GM12878 (cell line): ENCODE measurements around the gene LRP1B. TPM values are rescaled to one million over a fixed set of nuclear protein-coding genes. Genes with fewer than 3 reads are reported as not detected.

Source experiments
- ATAC-seq: fragments of 200-7000 bp; cut with Tn5 transposase; 3 replicates; pipeline ENCODE4 v1.9.1; 2020; ENCODE audit warnings: mild to moderate bottlenecking, moderate library complexity
- BruUV-seq: library from RNA; stranded (reverse); fragments of 400-500 nt; replicated peaks from 2 replicates; lab custom pipeline; 2021; lab: Mats Ljungman, UMichigan
- CTCF ChIA-PET: fragments of 300-600 bp; sonication (Branson Sonifier 250); formaldehyde crosslinking; extraction: SDS; loops from one replicate; lab custom pipeline; 2021; ENCODE audit warnings: inconsistent platforms; lab: Yijun Ruan, JAX
- POLR2A ChIA-PET: fragments of 350-600 bp; formaldehyde crosslinking; extraction: SDS; loops from one replicate; lab custom pipeline; 2021; ENCODE audit warnings: inconsistent platforms; lab: Charles Lee
- RAD21 ChIA-PET: fragments of 300-600 bp; sonication (Branson Sonifier 250); formaldehyde crosslinking; loops from one replicate; lab custom pipeline; 2023; ENCODE audit warnings: antibody characterized with exemption; ENCODE audit not compliant: unreplicated experiment; lab: Charles Lee
- SMC1A ChIA-PET: fragments of 300-600 bp; sonication (Branson Sonifier 250); formaldehyde crosslinking; loops from one replicate; lab custom pipeline; 2023; ENCODE audit not compliant: unreplicated experiment, uncharacterized antibody; lab: Charles Lee
- DNase-seq: peaks from one replicate; pipeline ENCODE4 v3.0.0-alpha.2; 2011; ENCODE audit warnings: low read depth, low spot score
- FAIRE-seq: peaks from 3 replicates; lab custom pipeline; 2011; peaks lifted over from hg19 to GRCh38; lab: Jason Lieb, UNC
- H2AFZ ChIP-seq: 2 replicates; pipeline ENCODE4 v1.6.0; 2011; ENCODE audit warnings: low read depth, low read length, control low read depth; ENCODE audit not compliant: control insufficient read depth
- H3K27ac ChIP-seq: 2 replicates; pipeline ENCODE4 v1.5.1; 2011; ENCODE audit warnings: control low read depth; ENCODE audit not compliant: control insufficient read depth, insufficient read depth
- H3K27me3 ChIP-seq, 2 experiments: replicated peaks in 1 of 2; 2 replicates each; pipeline versions ENCODE4 v1.6.0 to v1.6.1; 2011; ENCODE audit warnings: low read length in 1 of 2; ENCODE audit not compliant: control insufficient read depth in 2 of 2, insufficient read depth in 2 of 2
- H3K36me3 ChIP-seq, 2 experiments: 2 replicates each; pipeline ENCODE4 v1.5.1; 2011; ENCODE audit warnings: low read length in 1 of 2; ENCODE audit not compliant: control insufficient read depth in 2 of 2, insufficient read depth in 2 of 2
- H3K4me1 ChIP-seq: 2 replicates; pipeline ENCODE4 v1.6.1; 2011; ENCODE audit warnings: mild to moderate bottlenecking, low read length, moderate library complexity, mixed read lengths; ENCODE audit not compliant: control insufficient read depth, insufficient read depth
- H3K4me2 ChIP-seq: 2 replicates; pipeline ENCODE4 v1.6.0; 2011; ENCODE audit warnings: control low read depth; ENCODE audit not compliant: control insufficient read depth, insufficient read depth
- H3K4me3 ChIP-seq: fragments of 200-600 bp; sonication (generic); 2 replicates; pipeline ENCODE4 v1.5.1; 2016
- H3K79me2 ChIP-seq: 2 replicates; pipeline ENCODE4 v1.6.0; 2011; ENCODE audit warnings: low read length; ENCODE audit not compliant: control insufficient read depth, insufficient read depth
- H3K9ac ChIP-seq: 2 replicates; pipeline ENCODE4 v1.8.0; 2011; ENCODE audit warnings: low read length, control low read depth, mixed read lengths; ENCODE audit not compliant: control insufficient read depth, insufficient read depth
- H3K9me3 ChIP-seq: replicated peaks from 3 replicates; pipeline ENCODE4 v1.5.1; 2011; ENCODE audit warnings: mild to moderate bottlenecking, low read length; ENCODE audit not compliant: control insufficient read depth, insufficient read depth
- H4K20me1 ChIP-seq: 2 replicates; pipeline ENCODE4 v1.6.0; 2011; ENCODE audit not compliant: control insufficient read depth, insufficient read depth
- CHD1 ChIP-seq: IDR thresholded peaks from 2 replicates; pipeline ENCODE4 v1.6.1; 2012; ENCODE audit warnings: low read depth, low read length, improper control_type of control experiment
- HCFC1 ChIP-seq: fragments of 150-350 bp; IDR thresholded peaks from 2 replicates; pipeline ENCODE4 v1.6.1; 2014; ENCODE audit warnings: low read length
- KAT2A ChIP-seq: conservative IDR thresholded peaks from 2 replicates; pipeline ENCODE4 v1.6.1; 2011; ENCODE audit warnings: low read depth, low read length; ENCODE audit not compliant: control insufficient read depth
- MTA2 ChIP-seq: fragments of 450-650 bp; IDR thresholded peaks from 2 replicates; pipeline ENCODE4 v1.6.1; 2016; ENCODE audit warnings: low read depth, mild to moderate bottlenecking, moderate library complexity
- NBN ChIP-seq: fragments of 450-650 bp; IDR thresholded peaks from 2 replicates; pipeline ENCODE4 v1.6.1; 2016
- NKRF ChIP-seq: fragments of 450-650 bp; conservative IDR thresholded peaks from 2 replicates; pipeline ENCODE4 v1.6.1; 2017; ENCODE audit warnings: mild to moderate bottlenecking, moderate library complexity
- PKNOX1 ChIP-seq: fragments of 450-650 bp; IDR thresholded peaks from 2 replicates; pipeline ENCODE4 v1.6.1; 2016; ENCODE audit warnings: mild to moderate bottlenecking
- RB1 ChIP-seq: fragments of 450-650 bp; formaldehyde crosslinking; IDR thresholded peaks from 2 replicates; pipeline ENCODE4 v1.6.1; 2017; ENCODE audit warnings: mild to moderate bottlenecking, borderline replicate concordance
- RUNX3 ChIP-seq: IDR thresholded peaks from 2 replicates; pipeline ENCODE4 v1.6.1; 2012; ENCODE audit warnings: low read length, inconsistent platforms
- SMAD5 ChIP-seq: IDR thresholded peaks from 2 replicates; pipeline ENCODE4 v1.6.1; 2016; ENCODE audit warnings: antibody characterized with exemption, low read depth
- SREBF2 ChIP-seq: IDR thresholded peaks from 2 replicates; pipeline ENCODE4 v1.6.1; 2012; ENCODE audit warnings: mild to moderate bottlenecking, low read length
- USF2 ChIP-seq: IDR thresholded peaks from 2 replicates; pipeline ENCODE4 v1.6.1; 2011; ENCODE audit warnings: low read depth, low read length, improper control_type of control experiment, borderline replicate concordance
- ZNF207 ChIP-seq: fragments of 450-650 bp; IDR thresholded peaks from 2 replicates; pipeline ENCODE4 v1.6.1; 2014; ENCODE audit warnings: antibody characterized with exemption, mild to moderate bottlenecking, borderline replicate concordance
- WGBS: methylation state at CpG from one replicate; pipeline ENCODE4 v1.1.6; 2016; ENCODE audit warnings: low lambda C conversion rate; ENCODE audit not compliant: insufficient replicate concordance, insufficient coverage; ENCODE audit errors: missing lambda C conversion rate; 5-methylcytosine and 5-hydroxymethylcytosine counted together
- in situ Hi-C: fragments of 300-500 bp; cut with MboI; formaldehyde crosslinking; loops from 9 replicates; pipeline ENCODE4 v1.14.3; 2018; ENCODE audit warnings: mixed read lengths
- intact Hi-C: fragments of 100-400 bp; cut with micrococcal nuclease; formaldehyde crosslinking; loops from one replicate; pipeline ENCODE4 v1.14.2; 2022; ENCODE audit not compliant: unreplicated experiment
- polyA plus RNA-seq, 11 experiments: library from polyadenylated mRNA; depleted of rRNA in 4 of 11; unstranded in 6 of 11; stranded (reverse) in 5 of 11; fragments of >200 nt; fragmentation: Nextera tagmentation in 4 of 11; fragmentation: Illumina TruSeq in 1 of 11; extraction: Ambion mirVana in 4 of 11; extraction: Trizol in 1 of 11; gene quantifications; 1 replicate in 1 of 11; 2 replicates in 10 of 11; pipeline versions ENCODE4 v1.2.1 to v1.2.3, GENCODE V29; 2011 to 2016; ENCODE audit warnings: inconsistent platforms in 2 of 11, missing spikeins in 2 of 11, low read depth in 1 of 11
- total RNA-seq, 4 experiments: library from RNA; depleted of rRNA in 3 of 4; stranded (reverse); fragments of >200 nt in 3 of 4; fragmentation: Illumina TruSeq in 1 of 4; extraction: Trizol in 1 of 4; gene quantifications; 2 replicates each; pipeline versions ENCODE4 v1.2.1 to v1.2.3, GENCODE V29; 2013 to 2021

The LRP1B gene
- total and polyA plus RNA-seq, 10 of the 15 experiments (the other 5 are each of a cell fraction or from before 2014, with no cell fraction given): under 0.01 to 0.06 (median 0.03) TPM; not detected in 5

GRCh38 chr2:141458351-141458750 lies 672.5 kb downstream of the LRP1B start:
- SMC1A ChIA-PET: no interaction called here
- 20% methylated on average over 7 of the region's 7 CpGs for WGBS
- Histone ChIP-seq H3K4me3 (no peak overlapping the region), H2AFZ (no peak overlapping the region), H3K27me3 (no peaks in the 10 kb centered on the region), H3K4me2 (no peak overlapping the region), H3K9me3 (no peaks in the 10 kb centered on the region), H3K9ac (no peak overlapping the region), H3K79me2 (no peaks in the 10 kb centered on the region), H4K20me1 (no peaks in the 10 kb centered on the region), H3K36me3 (no peaks in the 10 kb centered on the region), H3K27ac (no peak overlapping the region), H3K4me1 (no peaks in the 10 kb centered on the region)
- CTCF ChIA-PET: no interaction called here
- intact Hi-C loops (no loop called here), in situ Hi-C loops (no loop called here)
- no peak for TF ChIP-seq SREBF2
- no peak for TF ChIP-seq SMAD5
- no peak for TF ChIP-seq NBN
- TF ChIP-seq HCFC1: no peak
- RAD21 ChIA-PET: no interaction called here
- ATAC-seq (no peak), FAIRE-seq (no peak), DNase-seq (no peak)
- POLR2A ChIA-PET: no interaction called here
- BruUV-seq: no TSS peak

GRCh38 chr2:141455877-141456276 lies 674.9 kb downstream of the LRP1B start:
- H3K9ac ChIP-seq: no peak overlapping the region
- CTCF ChIA-PET: no interaction called here
- in situ Hi-C loops: no loop called here
- TF ChIP-seq RUNX3 (no peak), USF2 (no peak), RB1 (no peak), CHD1 (no peak), ZNF207 (no peak), KAT2A (no peak), NKRF (no peak), MTA2 (no peak), PKNOX1 (no peak)

More at GRCh38 chr2:141455877-141456276, 674.9 kb downstream of the LRP1B start:
- ATAC-seq: no peak
- Histone ChIP-seq H3K4me3 (no peak overlapping the region), H3K36me3 (no peaks in the 10 kb centered on the region), H3K79me2 (no peaks in the 10 kb centered on the region), H3K27me3 (no peaks in the 10 kb centered on the region), H4K20me1 (no peaks in the 10 kb centered on the region), H3K4me2 (no peak overlapping the region), H3K27ac (no peak overlapping the region), H3K4me1 (no peaks in the 10 kb centered on the region), H2AFZ (no peak overlapping the region), H3K9me3 (no peaks in the 10 kb centered on the region)
- SMC1A ChIA-PET: no interaction called here
- 0% methylated on average over 2 of the region's 2 CpGs for WGBS
- RAD21 ChIA-PET: no interaction called here
- no peak for FAIRE-seq
- POLR2A ChIA-PET: no interaction called here
- no peak for DNase-seq
- BruUV-seq: no TSS peak
- intact Hi-C loops: no loop called here
